AG04449 (cell line): ENCODE results near the gene EXOC6B.
"Not testable (repeated sequence)": the region's sequence is repeated elsewhere in the genome, so short reads cannot be mapped to it uniquely, and the experiment has no call there.

ENCODE experiments used
- CTCF ChIA-PET: fragments of 350-600 bp; formaldehyde crosslinking; extraction: SDS; loops from one replicate; lab custom pipeline; 2021; ENCODE audit warnings: antibody characterized with exemption; lab: Yijun Ruan, JAX
- POLR2A ChIA-PET: fragments of 400-600, 350-600 bp; formaldehyde crosslinking; extraction: SDS; loops from one replicate; lab custom pipeline; 2020; ENCODE audit warnings: antibody characterized with exemption, inconsistent platforms; lab: Yijun Ruan, JAX
- DNase-seq: peaks from one replicate; pipeline ENCODE4 v3.0.0-alpha.2; 2010; ENCODE audit warnings: low read depth, low spot score
- H3K4me3 ChIP-seq: 2 replicates; pipeline ENCODE4 v1.5.1; 2011; ENCODE audit warnings: low read depth, mild to moderate bottlenecking, control low read depth, low read length
- TF ChIP-seq, protein P1 (sequence below): IDR thresholded peaks from one replicate; pipeline ENCODE4 v1.5.1; 2011; ENCODE audit warnings: mild to moderate bottlenecking, moderate library complexity, low read length, control low read depth, inconsistent platforms; ENCODE audit not compliant: insufficient read depth; ENCODE audit errors: missing control alignments

The EXOC6B gene

DNA sequence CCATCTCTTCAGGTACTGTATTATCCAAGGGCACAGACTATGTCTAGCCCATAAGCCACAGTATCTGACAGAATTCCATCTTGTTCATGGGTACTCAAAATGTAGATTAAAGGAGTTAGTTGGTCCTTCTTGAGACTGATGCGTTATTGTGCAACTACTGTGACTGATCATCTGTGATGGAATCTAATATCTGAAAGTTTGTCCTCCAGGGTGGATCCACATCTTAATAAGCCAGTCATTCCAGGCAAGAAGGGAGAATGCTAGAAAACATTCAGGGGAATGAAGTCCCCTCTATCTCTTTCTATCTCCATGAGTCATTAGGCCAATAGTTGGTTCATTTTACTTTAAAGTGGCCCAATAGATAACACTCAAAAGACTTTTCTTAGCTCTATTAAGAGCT lies 252.6 kb downstream of the EXOC6B start:
- CTCF ChIA-PET = interaction anchor here (1.3 kb wide), 1 partner anchor 11 kb away, joined by 4 read pairs; no protein-coding TSS in a partner anchor

DNA sequence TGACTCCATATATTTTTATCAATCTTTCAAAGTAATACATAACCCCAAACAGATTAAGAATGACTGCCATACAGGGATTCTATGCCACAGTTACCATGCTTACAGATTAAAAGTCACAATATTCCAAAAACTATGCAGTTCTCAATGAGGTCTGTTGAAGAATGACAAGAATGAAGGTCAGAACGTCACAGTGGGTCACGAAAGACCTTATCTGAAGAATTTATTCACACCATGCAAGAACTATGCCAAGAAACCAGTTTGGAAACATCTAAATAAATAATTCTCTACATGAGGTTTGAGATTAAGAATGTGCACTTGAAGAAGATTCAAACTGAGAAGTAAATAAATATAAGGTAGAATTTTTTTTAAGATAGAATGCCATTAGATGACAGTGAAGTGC lies 253.3 kb downstream of the EXOC6B start:
- ChIA-PET POLR2A (no interaction called here), CTCF (interaction anchor here (1.3 kb wide), 1 partner anchor 10 kb away, joined by 4 read pairs; no protein-coding TSS in a partner anchor)
- no peak overlapping the region for H3K4me3 ChIP-seq
- peak; percentile 63 for DNase-seq
- TF ChIP-seq, protein P1, sequence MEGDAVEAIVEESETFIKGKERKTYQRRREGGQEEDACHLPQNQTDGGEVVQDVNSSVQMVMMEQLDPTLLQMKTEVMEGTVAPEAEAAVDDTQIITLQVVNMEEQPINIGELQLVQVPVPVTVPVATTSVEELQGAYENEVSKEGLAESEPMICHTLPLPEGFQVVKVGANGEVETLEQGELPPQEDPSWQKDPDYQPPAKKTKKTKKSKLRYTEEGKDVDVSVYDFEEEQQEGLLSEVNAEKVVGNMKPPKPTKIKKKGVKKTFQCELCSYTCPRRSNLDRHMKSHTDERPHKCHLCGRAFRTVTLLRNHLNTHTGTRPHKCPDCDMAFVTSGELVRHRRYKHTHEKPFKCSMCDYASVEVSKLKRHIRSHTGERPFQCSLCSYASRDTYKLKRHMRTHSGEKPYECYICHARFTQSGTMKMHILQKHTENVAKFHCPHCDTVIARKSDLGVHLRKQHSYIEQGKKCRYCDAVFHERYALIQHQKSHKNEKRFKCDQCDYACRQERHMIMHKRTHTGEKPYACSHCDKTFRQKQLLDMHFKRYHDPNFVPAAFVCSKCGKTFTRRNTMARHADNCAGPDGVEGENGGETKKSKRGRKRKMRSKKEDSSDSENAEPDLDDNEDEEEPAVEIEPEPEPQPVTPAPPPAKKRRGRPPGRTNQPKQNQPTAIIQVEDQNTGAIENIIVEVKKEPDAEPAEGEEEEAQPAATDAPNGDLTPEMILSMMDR = no peak

More for the DNA sequence above, 252.6 kb downstream of the EXOC6B start:
- no peak overlapping the region for H3K4me3 ChIP-seq
- no peak for DNase-seq
- POLR2A ChIA-PET = no interaction called here
- TF ChIP-seq, protein P1 = no peak

DNA sequence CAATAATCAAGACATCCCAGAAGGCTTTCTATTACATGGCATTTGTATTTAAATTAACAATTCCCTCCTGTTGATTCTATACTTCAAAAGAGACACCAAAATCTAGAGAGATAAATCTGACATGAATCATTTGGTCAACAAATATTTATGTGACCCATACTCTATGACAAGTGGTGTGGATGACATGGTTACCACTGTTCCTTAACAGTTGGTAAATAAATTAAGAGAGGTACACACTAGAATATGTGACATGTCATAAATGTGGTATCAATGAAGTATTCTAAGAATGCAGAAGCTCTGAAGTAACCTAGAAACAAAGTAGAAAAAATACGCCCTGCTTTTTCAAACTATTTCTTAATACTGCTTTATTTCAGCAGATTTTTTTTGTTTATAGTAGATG lies 255.4 kb downstream of the EXOC6B start:
- ChIA-PET CTCF (interaction anchor here (1.8 kb wide), 1 partner anchor 9 kb away, joined by 8 read pairs; no protein-coding TSS in a partner anchor), POLR2A (no interaction called here)
- TF ChIP-seq, protein P1 = no peak
- H3K4me3 ChIP-seq = no peak overlapping the region
- no peak for DNase-seq

DNA sequence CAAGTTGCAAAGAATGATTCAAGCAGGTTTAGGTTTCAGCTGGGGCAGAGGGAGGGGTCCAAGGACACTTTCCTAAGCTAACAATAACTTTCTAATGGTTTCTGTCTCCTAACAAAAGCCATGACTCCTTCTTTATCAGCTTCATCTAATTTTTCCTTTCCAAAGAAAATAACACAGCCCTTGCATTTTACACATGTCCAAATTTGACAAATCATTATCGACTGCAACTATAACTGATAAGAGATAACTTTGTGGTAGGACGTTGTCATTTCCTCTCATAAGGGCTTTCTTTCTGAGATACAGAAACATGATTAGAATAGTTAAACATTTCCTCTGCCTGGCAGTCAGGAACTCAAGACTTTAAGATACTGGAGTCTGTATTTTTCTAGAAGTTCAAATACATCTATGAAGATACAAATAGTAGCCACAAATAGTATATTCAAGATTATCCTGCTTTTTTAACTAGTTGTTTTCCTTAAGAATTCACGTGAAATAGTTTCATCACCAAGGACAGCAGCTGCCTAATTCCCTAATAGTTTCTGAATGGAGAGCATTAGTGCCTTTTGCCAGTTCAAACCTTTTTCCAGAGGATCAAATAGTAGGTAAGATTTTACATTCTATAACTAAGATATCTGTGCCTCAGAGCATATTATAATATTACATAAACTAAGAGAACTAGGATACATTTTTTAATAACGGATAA lies 263.2 kb downstream of the EXOC6B start:
- POLR2A ChIA-PET = interaction anchor here (0.6 kb wide), 1 partner anchor 1226 kb away, joined by 3 read pairs; no protein-coding TSS in a partner anchor
- TF ChIP-seq, protein P1 = no peak
- H3K4me3 ChIP-seq = no peak overlapping the region
- DNase-seq = no peak
- CTCF ChIA-PET = interaction anchor here (1.0 to 3.3 kb wide), 6 partner anchors 9 to 764 kb away, joined by 3 to 11 read pairs (median 4); no protein-coding TSS in a partner anchor

DNA sequence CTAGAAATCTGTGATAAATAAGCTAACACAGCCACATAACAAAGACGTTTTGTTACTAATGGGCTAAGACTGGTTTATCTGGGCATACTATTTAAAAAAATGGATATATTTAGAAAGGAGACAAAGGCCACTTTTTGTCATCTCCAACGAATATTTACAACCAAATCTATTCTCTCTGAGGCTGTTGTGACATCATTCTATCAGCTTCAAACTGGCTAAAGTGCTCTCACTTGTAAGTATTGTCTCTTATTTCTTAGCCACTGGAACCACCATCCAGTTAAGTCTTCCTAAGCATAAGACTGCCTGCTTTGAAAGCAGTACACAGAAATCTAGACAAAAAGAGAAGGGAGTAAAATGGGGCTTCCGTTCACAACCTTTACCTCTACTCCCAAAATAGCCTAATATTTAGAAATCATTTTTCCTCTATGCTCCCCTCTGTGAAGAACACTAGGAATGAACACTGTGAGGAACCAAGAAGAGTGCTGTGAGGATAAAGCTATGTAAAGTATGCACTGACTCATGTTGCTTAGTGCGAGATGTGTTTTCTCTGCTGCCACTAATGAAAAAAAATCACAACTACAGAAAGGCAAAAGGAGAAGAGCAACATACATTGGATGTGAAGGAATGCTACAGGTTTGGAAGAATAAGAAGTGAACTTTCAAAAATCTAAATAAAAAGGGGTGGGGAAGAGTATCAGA lies 264.1 kb downstream of the EXOC6B start:
- CTCF ChIA-PET = interaction anchor here (1.0 to 3.3 kb wide), 7 partner anchors 10 to 763 kb away, joined by 3 to 11 read pairs (median 4); no protein-coding TSS in a partner anchor
- no peak overlapping the region for H3K4me3 ChIP-seq
- POLR2A ChIA-PET = interaction anchor here (0.6 kb wide), 1 partner anchor 18 kb away, joined by 3 read pairs; no protein-coding TSS in a partner anchor
- peak; percentile 50 for DNase-seq
- TF ChIP-seq, protein P1 = no peak

DNA sequence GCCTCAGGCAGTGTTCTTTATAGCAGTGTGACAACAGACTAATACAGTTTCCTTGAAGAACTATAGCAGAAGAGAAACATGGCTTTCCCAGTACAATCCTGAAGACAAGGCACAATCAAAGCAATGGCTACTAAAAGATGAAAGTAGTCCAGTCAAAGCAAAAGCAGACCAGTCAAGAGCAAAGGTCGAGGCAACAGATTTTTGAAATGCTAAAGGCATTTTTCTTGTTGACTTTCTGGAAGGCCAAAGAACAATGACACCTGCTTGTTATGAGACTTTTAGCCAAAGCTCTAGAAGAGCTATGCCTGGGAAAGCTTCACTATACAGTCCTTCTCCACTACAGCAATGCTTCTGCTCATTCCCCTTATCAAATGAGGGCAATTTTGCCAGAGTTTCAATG lies 269.9 kb downstream of the EXOC6B start:
- DNase-seq = no peak
- TF ChIP-seq, protein P1 = no peak
- ChIA-PET CTCF (no interaction called here), POLR2A (no interaction called here)
- H3K4me3 ChIP-seq = no peak overlapping the region

DNA sequence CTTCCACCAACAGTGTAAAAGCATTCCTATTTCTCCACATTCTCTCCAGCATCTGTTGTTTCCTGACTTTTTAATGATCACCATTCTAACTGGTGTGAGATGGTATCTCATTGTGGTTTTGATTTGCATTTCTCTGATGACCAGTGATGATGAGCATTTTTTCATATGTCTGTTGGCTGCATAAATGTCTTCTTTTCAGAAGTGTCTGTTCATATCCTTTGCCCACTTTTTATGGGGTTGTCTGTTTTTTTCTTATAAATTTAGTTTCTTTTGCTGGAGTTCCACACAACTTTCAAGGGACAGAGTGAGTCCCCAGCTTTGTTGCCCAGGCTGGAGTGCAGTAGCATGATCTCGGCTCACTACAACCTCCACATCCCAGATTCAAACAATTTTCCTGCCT lies 270.5 kb downstream of the EXOC6B start:
- POLR2A ChIA-PET, CTCF ChIA-PET, DNase-seq, H3K4me3 ChIP-seq: not testable (repeated sequence)

DNA sequence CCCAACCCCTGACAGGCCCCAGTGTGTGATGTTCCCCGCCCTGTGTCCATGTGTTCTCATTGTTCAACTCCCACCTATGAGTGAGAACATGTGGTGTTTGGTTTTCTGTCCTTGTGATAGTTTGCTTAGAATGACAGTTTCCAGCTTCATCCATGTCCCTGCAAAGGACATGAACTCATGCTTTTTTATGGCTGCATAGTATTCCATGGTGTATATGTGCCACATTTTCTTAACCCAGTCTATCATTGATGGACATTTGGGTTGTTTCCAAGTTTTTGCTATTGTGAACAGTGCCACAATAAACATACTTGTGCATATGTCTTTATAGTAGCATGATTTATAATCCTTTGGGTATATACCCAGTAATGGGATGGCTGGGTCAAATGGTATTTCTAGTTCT lies 270.9 kb downstream of the EXOC6B start:
- DNase-seq, POLR2A ChIA-PET, H3K4me3 ChIP-seq, CTCF ChIA-PET: not testable (repeated sequence)
